Esophagus squamous epithelium (tissue), 5 donors: ENCODE data around the gene DNAH3. TPM values are rescaled to one million over a fixed set of nuclear protein-coding genes. Genes with fewer than 3 reads are reported as not detected.

Experiments used
- DNase-seq: peaks from one replicate; lab custom pipeline; 2025; lab: John Stamatoyannopoulos, UW
- H3K27ac ChIP-seq, 4 donors: fragments of 200-600 bp; sonication (generic); one replicate each; pipeline ENCODE4 v1.5.1; 2016 to 2019; ENCODE audit warnings: mild to moderate bottlenecking in 1 of 4
- H3K27me3 ChIP-seq, 4 donors: fragments of 200-600 bp; sonication (generic); 1 replicate in 3 of 4; 2 replicates in 1 of 4; pipeline versions ENCODE4 v1.5.1 to v1.6.0; 2017 to 2021; ENCODE audit warnings: antibody characterized with exemption in 1 of 4
- H3K36me3 ChIP-seq, 3 donors: fragments of 200-600 bp; sonication (generic); one replicate each; pipeline ENCODE4 v1.5.1; 2016 to 2019
- H3K4me1 ChIP-seq, 3 donors: fragments of 200-600 bp; sonication (generic); one replicate each; pipeline ENCODE4 v1.5.1; 2017 to 2019
- H3K4me3 ChIP-seq, 4 donors: fragments of 200-600 bp; sonication (generic); 1 replicate in 3 of 4; 2 replicates in 1 of 4; pipeline ENCODE4 v1.5.1; 2016 to 2019; ENCODE audit warnings: mild to moderate bottlenecking in 2 of 4, moderate library complexity in 1 of 4
- H3K9me3 ChIP-seq, 3 donors: fragments of 200-600 bp; sonication (generic); one replicate each; pipeline ENCODE4 v1.5.1; 2016 to 2019
- CTCF ChIP-seq, 6 experiments: fragments of 450-650 bp in 4 of 6; fragments of 200-600 bp in 2 of 6; sonication (generic) in 2 of 6; IDR thresholded peaks; one replicate each; pipeline ENCODE4 v1.5.1; 2016 to 2019; ENCODE audit warnings: antibody characterized with exemption in 6 of 6, mild to moderate bottlenecking in 4 of 6, moderate library complexity in 4 of 6
- POLR2A ChIP-seq, 4 donors: fragments of 450-650 bp; IDR thresholded peaks; one replicate each; pipeline ENCODE4 v1.6.1; 2017; ENCODE audit warnings: antibody characterized with exemption in 4 of 4, mild to moderate bottlenecking in 4 of 4, moderate library complexity in 3 of 4
- WGBS, 2 donors: methylation state at CpG; one replicate each; pipeline ENCODE4 v1.1.5; 2018; 5-methylcytosine and 5-hydroxymethylcytosine counted together
- intact Hi-C: fragments of 100-400 bp; cut with DNase I; formaldehyde crosslinking; loops from one replicate; pipeline ENCODE4 v1.15.0; 2022
- total RNA-seq, 4 donors: library from RNA; depleted of rRNA; stranded (reverse); fragments of >200 nt; gene quantifications; one replicate each; pipeline ENCODE4 v1.1.0, GENCODE V29; 2016
- donor health status: DM: yes; HTN: yes; CAD: no.

Gene DNAH3
- total RNA-seq, 4 donors from 2014 or later: 0.57 TPM; not detected in 2

GRCh38 chr16:21033264-21033663, 117.4 kb downstream of the DNAH3 start:
- 67 to 71% methylated on average over 3 of the region's 3 CpGs for WGBS, 2 donors
- no peaks in the 10 kb centered on the region for H3K4me1 ChIP-seq

GRCh38 chr16:21028728-21029127, 121.9 kb downstream of the DNAH3 start:
- TF ChIP-seq CTCF (IDR thresholded peaks at IDR 0.05): no peak
- no peak for TF ChIP-seq POLR2A (IDR thresholded peaks at IDR 0.05)
- Histone ChIP-seq H3K4me1 (no peaks in the 10 kb centered on the region), H3K4me3 (no peak overlapping the region), H3K27me3 (no peaks in the 10 kb centered on the region), H3K9me3 (no peaks in the 10 kb centered on the region), H3K36me3 (no peaks in the 10 kb centered on the region), H3K27ac (no peak overlapping the region)
- intact Hi-C loops: no loop called here
- 50 to 59% methylated on average over 4 of the region's 4 CpGs for WGBS, 2 donors
- DNase-seq: no peak

More at GRCh38 chr16:21033264-21033663, 117.4 kb downstream of the DNAH3 start:
- H3K27ac ChIP-seq: no peak overlapping the region
- no peaks in the 10 kb centered on the region for H3K27me3 ChIP-seq
- H3K9me3 ChIP-seq: no peaks in the 10 kb centered on the region
- intact Hi-C loops: no loop called here
- DNase-seq: no peak
- no peak overlapping the region for H3K4me3 ChIP-seq
- H3K36me3 ChIP-seq: no peaks in the 10 kb centered on the region
- no peak for TF ChIP-seq CTCF (IDR thresholded peaks at IDR 0.05)
- no peak for TF ChIP-seq POLR2A (IDR thresholded peaks at IDR 0.05)

GRCh38 chr16:21026846-21027245, 123.8 kb downstream of the DNAH3 start:
- H3K9me3 ChIP-seq: no peaks in the 10 kb centered on the region
- H3K27me3 ChIP-seq: no peaks in the 10 kb centered on the region
- no peaks in the 10 kb centered on the region for H3K4me1 ChIP-seq
- DNase-seq: no peak
- H3K4me3 ChIP-seq: no peak overlapping the region
- no peaks in the 10 kb centered on the region for H3K36me3 ChIP-seq
- intact Hi-C loops: no loop called here
- 79 to 92% methylated on average over 6 of the region's 6 CpGs for WGBS, 2 donors
- TF ChIP-seq CTCF (IDR thresholded peaks at IDR 0.05): no peak
- no peak for TF ChIP-seq POLR2A (IDR thresholded peaks at IDR 0.05)
- H3K27ac ChIP-seq: no peak overlapping the region

GRCh38 chr16:21023509-21024202, 127.0 kb downstream of the DNAH3 start:
- H3K4me3 ChIP-seq: no peak overlapping the region
- intact Hi-C loops: no loop called here
- no peaks in the 10 kb centered on the region for H3K27me3 ChIP-seq
- H3K4me1 ChIP-seq: no peaks in the 10 kb centered on the region
- H3K36me3 ChIP-seq: no peaks in the 10 kb centered on the region
- H3K9me3 ChIP-seq: no peaks in the 10 kb centered on the region
- DNase-seq: no peak
- no peak overlapping the region for H3K27ac ChIP-seq
- WGBS, 2 donors: 69 to 83% methylated on average over 5 to 7 of the region's 9 CpGs
- no peak for TF ChIP-seq POLR2A (IDR thresholded peaks at IDR 0.05)

GRCh38 chr16:21021316-21021715, 129.3 kb downstream of the DNAH3 start:
- 88 to 100% methylated on average over 1 of the region's 1 CpG for WGBS, 2 donors
- intact Hi-C loops: no loop called here
- DNase-seq: no peak
- Histone ChIP-seq H3K27me3 (no peaks in the 10 kb centered on the region), H3K36me3 (no peaks in the 10 kb centered on the region), H3K27ac (no peak overlapping the region), H3K9me3 (no peaks in the 10 kb centered on the region), H3K4me1 (no peaks in the 10 kb centered on the region), H3K4me3 (no peak overlapping the region)
- TF ChIP-seq POLR2A (IDR thresholded peaks at IDR 0.05) (no peak), CTCF (IDR thresholded peaks at IDR 0.05) (no peak)
